Measurements from ENCODE around the gene IL17RE. TPM values are rescaled to one million over a fixed set of nuclear protein-coding genes. Genes with fewer than 3 reads are reported as not detected.

Gene IL17RE
- total RNA-seq, 2 donors from 2014 or later, result 5.9 to 20.1 TPM

- ATAC-seq (replicated peaks), result no peak
- H3K4me3 Mint-ChIP-seq, result no peak overlapping the region
- H3K36me3 Mint-ChIP-seq (ENCODE audit: low read depth), result peaks cover 23% of the 10 kb centered on the region
- no peaks in the 10 kb centered on the region for H3K4me1 Mint-ChIP-seq
- H3K9me3 Mint-ChIP-seq, result no peaks in the 10 kb centered on the region
- H3K27ac Mint-ChIP-seq, result no peak overlapping the region
- no peaks in the 10 kb centered on the region for H3K27me3 Mint-ChIP-seq
Observed at GRCh38 chr3:9944271-9944670, 41.6 kb downstream of the IL17RE start.

- no peaks in the 10 kb centered on the region for H3K4me1 Mint-ChIP-seq
- no peak for ATAC-seq (replicated peaks)
Observed at GRCh38 chr3:9945358-9945757, 42.7 kb downstream of the IL17RE start.

GRCh38 chr3:9946112-9947024, 43.7 kb downstream of the IL17RE start:
- H3K4me3 Mint-ChIP-seq, result peak overlapping the region; percentile 76
- no peaks in the 10 kb centered on the region for H3K9me3 Mint-ChIP-seq
- H3K27me3 Mint-ChIP-seq, result no peaks in the 10 kb centered on the region
- peaks cover 18% of the 10 kb centered on the region for H3K36me3 Mint-ChIP-seq (ENCODE audit: low read depth)
- H3K27ac Mint-ChIP-seq, result peak overlapping the region; percentile 68
- ATAC-seq (replicated peaks), result peak; percentile 89
- peaks cover 5% of the 10 kb centered on the region for H3K4me1 Mint-ChIP-seq

More at GRCh38 chr3:9945358-9945757, 42.7 kb downstream of the IL17RE start:
- H3K4me3 Mint-ChIP-seq, result peak overlapping the region; percentile 5
- no peaks in the 10 kb centered on the region for H3K27me3 Mint-ChIP-seq
- H3K36me3 Mint-ChIP-seq (ENCODE audit: low read depth), result peaks cover 23% of the 10 kb centered on the region
- H3K27ac Mint-ChIP-seq, result no peak overlapping the region
- H3K9me3 Mint-ChIP-seq, result no peaks in the 10 kb centered on the region

- no peak for ATAC-seq (replicated peaks)
- no peak overlapping the region for H3K27ac Mint-ChIP-seq
- peaks cover 11% of the 10 kb centered on the region for H3K36me3 Mint-ChIP-seq (ENCODE audit: low read depth)
- H3K4me1 Mint-ChIP-seq, result peaks cover 5% of the 10 kb centered on the region
- H3K4me3 Mint-ChIP-seq, result no peak overlapping the region
- H3K27me3 Mint-ChIP-seq, result no peaks in the 10 kb centered on the region
- no peaks in the 10 kb centered on the region for H3K9me3 Mint-ChIP-seq
Observed at GRCh38 chr3:9947025-9947995, 44.7 kb downstream of the IL17RE start.

- Mint-ChIP-seq H3K9me3 (no peaks in the 10 kb centered on the region), H3K4me1 (peaks cover 5% of the 10 kb centered on the region), H3K27me3 (no peaks in the 10 kb centered on the region), H3K4me3 (no peak overlapping the region), H3K36me3 (ENCODE audit: low read depth) (no peaks in the 10 kb centered on the region), H3K27ac (no peak overlapping the region)
- ATAC-seq (replicated peaks), result no peak
Observed at GRCh38 chr3:9948586-9948985, 45.9 kb downstream of the IL17RE start.

- H3K9me3 Mint-ChIP-seq, result no peaks in the 10 kb centered on the region
- no peaks in the 10 kb centered on the region for H3K27me3 Mint-ChIP-seq
- H3K27ac Mint-ChIP-seq, result no peak overlapping the region
- no peak overlapping the region for H3K4me3 Mint-ChIP-seq
- H3K36me3 Mint-ChIP-seq (ENCODE audit: low read depth), result no peaks in the 10 kb centered on the region
- peaks cover 5% of the 10 kb centered on the region for H3K4me1 Mint-ChIP-seq
- ATAC-seq (replicated peaks), result no peak
Observed at GRCh38 chr3:9949115-9949514, 46.5 kb downstream of the IL17RE start.

- Mint-ChIP-seq H3K4me3 (no peak overlapping the region), H3K36me3 (ENCODE audit: low read depth) (no peaks in the 10 kb centered on the region), H3K9me3 (no peaks in the 10 kb centered on the region), H3K27ac (no peak overlapping the region), H3K4me1 (peaks cover 5% of the 10 kb centered on the region), H3K27me3 (no peaks in the 10 kb centered on the region)
- no peak for ATAC-seq (replicated peaks)
Observed at GRCh38 chr3:9949626-9950025, 47.0 kb downstream of the IL17RE start.

- H3K4me1 Mint-ChIP-seq, result peaks cover 5% of the 10 kb centered on the region
- H3K36me3 Mint-ChIP-seq (ENCODE audit: low read depth), result no peaks in the 10 kb centered on the region
- peak; percentile 55 for ATAC-seq (replicated peaks)
- H3K9me3 Mint-ChIP-seq, result no peaks in the 10 kb centered on the region
- H3K4me3 Mint-ChIP-seq, result peak overlapping the region; percentile 74
- no peaks in the 10 kb centered on the region for H3K27me3 Mint-ChIP-seq
- peak overlapping the region; percentile 77 for H3K27ac Mint-ChIP-seq
Observed at GRCh38 chr3:9951126-9951525, 48.5 kb downstream of the IL17RE start.

GRCh38 chr3:9951598-9951961, 48.9 kb downstream of the IL17RE start:
- Mint-ChIP-seq H3K4me3 (peak overlapping the region; percentile 74), H3K27me3 (no peaks in the 10 kb centered on the region), H3K9me3 (no peaks in the 10 kb centered on the region), H3K4me1 (peaks cover 5% of the 10 kb centered on the region), H3K36me3 (ENCODE audit: low read depth) (no peaks in the 10 kb centered on the region), H3K27ac (peak overlapping the region; percentile 77)
- ATAC-seq (replicated peaks), result peak; percentile 65

GRCh38 chr3:9951962-9952805, 49.5 kb downstream of the IL17RE start, which contains the start of gene PRRT3:
Gene PRRT3 (minus strand): TSS chr3:9952408. CDS start chr3:9950115, 2,293 bp downstream.
- Mint-ChIP-seq H3K36me3 (ENCODE audit: low read depth) (no peaks in the 10 kb centered on the region), H3K4me3 (peak within 1 kb of the TSS; percentile 74), H3K27ac (peak within 1 kb of the TSS; percentile 77), H3K27me3 (no peaks in the 10 kb centered on the region), H3K4me1 (peaks cover 5% of the 10 kb centered on the region), H3K9me3 (no peaks in the 10 kb centered on the region)
- ATAC-seq (replicated peaks), result peak; percentile 76

- Mint-ChIP-seq H3K27me3 (no peaks in the 10 kb centered on the region), H3K4me3 (no peak overlapping the region), H3K9me3 (no peaks in the 10 kb centered on the region), H3K27ac (no peak overlapping the region), H3K36me3 (ENCODE audit: low read depth) (no peaks in the 10 kb centered on the region), H3K4me1 (peaks cover 5% of the 10 kb centered on the region)
- no peak for ATAC-seq (replicated peaks)
Observed at GRCh38 chr3:9955067-9955502, 52.4 kb downstream of the IL17RE start.

- Mint-ChIP-seq H3K4me1 (peaks cover 4% of the 10 kb centered on the region), H3K27ac (peak overlapping the region; percentile 29), H3K27me3 (no peaks in the 10 kb centered on the region), H3K9me3 (no peaks in the 10 kb centered on the region), H3K4me3 (no peak overlapping the region), H3K36me3 (ENCODE audit: low read depth) (no peaks in the 10 kb centered on the region)
- ATAC-seq (replicated peaks), result no peak
Observed at GRCh38 chr3:9955611-9956352, 53.1 kb downstream of the IL17RE start.

GRCh38 chr3:9957214-9957613, 54.6 kb downstream of the IL17RE start:
- Mint-ChIP-seq H3K27ac (no peak overlapping the region), H3K36me3 (ENCODE audit: low read depth) (peaks cover 2% of the 10 kb centered on the region), H3K4me3 (no peak overlapping the region), H3K9me3 (no peaks in the 10 kb centered on the region), H3K4me1 (no peaks in the 10 kb centered on the region), H3K27me3 (no peaks in the 10 kb centered on the region)
- no peak for ATAC-seq (replicated peaks)

Measured in activated T-helper 17 cell treated with anti-CD3 and anti-CD28 coated beads, Interleukin-2, amount 50 U/mL, for 72 hours (primary cell).